Measurements from ENCODE around the gene MRPS33. TPM values are rescaled to one million over a fixed set of nuclear protein-coding genes. Genes with fewer than 3 reads are reported as not detected.

The MRPS33 gene
- polyA plus RNA-seq, 1 experiment, result 30.6 TPM

DNA sequence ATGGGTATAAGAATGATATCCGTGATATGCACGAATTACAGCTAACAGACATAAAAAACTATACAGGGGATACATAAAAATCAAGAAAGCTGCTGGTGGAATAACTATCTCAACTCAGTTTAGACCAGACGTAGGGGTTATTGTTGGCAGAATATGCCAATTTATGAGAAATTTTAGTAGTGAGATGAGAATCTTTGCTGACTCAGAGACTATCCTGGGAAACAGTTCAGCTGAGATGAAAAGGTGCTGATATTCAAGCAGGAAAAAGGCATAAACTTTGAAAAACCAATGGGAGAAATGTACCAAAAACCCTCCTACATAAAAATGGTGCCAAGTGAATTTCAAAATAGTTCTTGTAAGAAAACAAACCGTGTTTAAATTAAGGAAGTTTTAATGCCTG is 3.3 kb downstream of the MRPS33 start:
- ChIA-PET CTCF (interaction anchor here (0.6 to 5.7 kb wide), 8 partner anchors 10 to 639 kb away, joined by 3 to 49 read pairs (median 4); no protein-coding TSS in a partner anchor), POLR2A (no interaction called here)
- no peak for DNase-seq (ENCODE audit: low read depth)
- TF ChIP-seq, protein P1, sequence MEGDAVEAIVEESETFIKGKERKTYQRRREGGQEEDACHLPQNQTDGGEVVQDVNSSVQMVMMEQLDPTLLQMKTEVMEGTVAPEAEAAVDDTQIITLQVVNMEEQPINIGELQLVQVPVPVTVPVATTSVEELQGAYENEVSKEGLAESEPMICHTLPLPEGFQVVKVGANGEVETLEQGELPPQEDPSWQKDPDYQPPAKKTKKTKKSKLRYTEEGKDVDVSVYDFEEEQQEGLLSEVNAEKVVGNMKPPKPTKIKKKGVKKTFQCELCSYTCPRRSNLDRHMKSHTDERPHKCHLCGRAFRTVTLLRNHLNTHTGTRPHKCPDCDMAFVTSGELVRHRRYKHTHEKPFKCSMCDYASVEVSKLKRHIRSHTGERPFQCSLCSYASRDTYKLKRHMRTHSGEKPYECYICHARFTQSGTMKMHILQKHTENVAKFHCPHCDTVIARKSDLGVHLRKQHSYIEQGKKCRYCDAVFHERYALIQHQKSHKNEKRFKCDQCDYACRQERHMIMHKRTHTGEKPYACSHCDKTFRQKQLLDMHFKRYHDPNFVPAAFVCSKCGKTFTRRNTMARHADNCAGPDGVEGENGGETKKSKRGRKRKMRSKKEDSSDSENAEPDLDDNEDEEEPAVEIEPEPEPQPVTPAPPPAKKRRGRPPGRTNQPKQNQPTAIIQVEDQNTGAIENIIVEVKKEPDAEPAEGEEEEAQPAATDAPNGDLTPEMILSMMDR (IDR thresholded peaks at IDR 0.05; ENCODE audit: insufficient read depth, low read depth, low read length), result no peak
- Histone ChIP-seq H3K27me3 (ENCODE audit: control insufficient read depth, insufficient read depth, low read length) (no peaks in the 10 kb centered on the region), H3K4me3 (ENCODE audit: low read depth, low read length) (no peak overlapping the region), H3K36me3 (ENCODE audit: control insufficient read depth, insufficient read depth, low read length) (no peaks in the 10 kb centered on the region)

DNA sequence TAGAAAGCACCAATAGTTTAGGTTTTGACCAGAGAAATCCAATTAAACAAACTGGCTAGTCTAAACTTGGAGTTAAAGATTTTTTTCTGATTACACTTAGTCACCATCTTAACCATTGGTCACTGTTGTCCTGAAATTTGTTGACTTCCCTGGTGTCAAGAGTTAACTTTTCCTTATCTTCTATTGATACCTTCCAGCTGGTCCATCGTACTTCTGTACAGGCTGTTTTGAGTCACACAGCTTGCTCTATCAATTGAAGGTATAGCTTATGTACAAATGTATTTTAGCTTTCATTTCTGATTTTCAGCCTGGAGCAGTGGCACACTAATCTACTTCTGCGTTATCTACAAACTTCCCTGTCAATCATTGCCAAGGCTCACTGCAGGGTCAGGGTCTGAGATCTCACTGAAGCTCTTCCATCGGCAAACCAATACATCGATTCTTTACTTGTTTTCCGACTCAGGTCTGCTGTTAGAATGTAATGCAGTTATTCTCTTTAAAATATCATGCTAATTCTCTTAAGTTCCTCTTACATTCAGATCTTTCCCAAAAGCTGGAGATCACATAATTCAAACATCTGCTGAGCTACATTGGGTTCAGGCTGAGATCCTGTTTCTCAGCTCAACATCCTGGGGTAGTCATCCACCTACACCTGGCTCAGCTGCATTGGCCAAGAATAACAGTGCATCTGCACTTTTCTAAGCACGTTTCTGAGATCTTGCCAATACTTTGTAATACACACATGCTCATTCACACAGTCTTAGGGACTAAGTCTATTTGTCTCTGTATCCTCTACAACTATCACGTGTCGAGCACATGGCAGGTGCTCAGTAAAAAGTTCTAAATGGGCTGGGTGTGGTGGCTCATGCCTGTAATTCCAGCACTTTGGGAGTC is 11.3 kb downstream of the MRPS33 start:
- TF ChIP-seq, protein P1 (IDR thresholded peaks at IDR 0.05; ENCODE audit: insufficient read depth, low read depth, low read length), result no peak
- CTCF ChIA-PET, result interaction anchor here (1.5 to 1.8 kb wide), 3 partner anchors 10 to 192 kb away, joined by 3 to 5 read pairs (median 4); partner anchors contain the start of gene MRPS33
- Histone ChIP-seq H3K27me3 (ENCODE audit: control insufficient read depth, insufficient read depth, low read length) (no peaks in the 10 kb centered on the region), H3K4me3 (ENCODE audit: low read depth, low read length) (no peak overlapping the region), H3K36me3 (ENCODE audit: control insufficient read depth, insufficient read depth, low read length) (no peaks in the 10 kb centered on the region)
- DNase-seq (ENCODE audit: low read depth), result no peak
- POLR2A ChIA-PET, result interaction anchor here (0.6 kb wide), 1 partner anchor 222 kb away, joined by 4 read pairs; no protein-coding TSS in a partner anchor

DNA sequence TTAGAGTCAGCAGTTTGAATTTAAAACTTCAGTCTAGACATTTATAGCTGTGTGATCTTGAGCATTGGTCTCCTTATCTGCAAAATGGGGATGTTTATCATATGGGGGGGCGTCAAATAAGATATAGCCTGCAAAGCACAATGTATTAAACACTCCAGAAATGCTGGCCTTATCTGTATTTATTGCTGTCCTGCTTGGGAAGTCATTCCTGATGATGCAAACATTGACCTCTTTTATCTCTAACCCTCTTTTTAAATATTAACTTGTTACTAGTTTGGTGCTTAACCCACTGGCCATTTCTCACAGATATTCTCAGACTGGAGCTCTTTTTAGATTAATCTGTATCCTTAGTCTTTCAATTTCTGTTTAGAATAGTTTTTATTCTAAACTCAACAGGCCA is 13.2 kb downstream of the MRPS33 start:
- H3K27me3 ChIP-seq (ENCODE audit: control insufficient read depth, insufficient read depth, low read length), result no peaks in the 10 kb centered on the region
- no peak for DNase-seq (ENCODE audit: low read depth)
- TF ChIP-seq, protein P1 (IDR thresholded peaks at IDR 0.05; ENCODE audit: insufficient read depth, low read depth, low read length), result no peak
- no peaks in the 10 kb centered on the region for H3K36me3 ChIP-seq (ENCODE audit: control insufficient read depth, insufficient read depth, low read length)
- POLR2A ChIA-PET, result no interaction called here
- no peak overlapping the region for H3K4me3 ChIP-seq (ENCODE audit: low read depth, low read length)
- CTCF ChIA-PET, result interaction anchor here (0.9 kb wide), 1 partner anchor 10 kb away, joined by 3 read pairs; no protein-coding TSS in a partner anchor

DNA sequence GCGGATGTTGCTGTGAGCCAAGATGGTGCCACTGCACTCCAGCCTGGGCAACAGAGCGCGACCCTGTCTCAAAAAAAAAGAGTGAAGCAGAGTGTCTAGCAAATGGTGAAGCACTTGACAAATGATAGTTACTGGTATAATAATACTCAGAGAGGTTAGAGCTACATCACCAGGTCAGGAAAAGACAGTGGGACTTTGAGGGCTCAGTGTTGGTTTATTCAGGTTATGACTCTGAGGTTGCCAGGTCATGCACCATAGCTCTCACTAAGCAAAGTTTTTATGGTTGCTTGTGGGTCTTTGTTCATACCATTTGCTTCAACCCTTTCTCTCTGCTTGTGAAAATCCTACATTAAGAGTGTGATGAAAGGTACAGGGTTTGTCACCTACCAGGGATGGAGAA is 13.6 kb downstream of the MRPS33 start:
- CTCF ChIA-PET, result interaction anchor here (0.9 kb wide), 1 partner anchor 11 kb away, joined by 3 read pairs; no protein-coding TSS in a partner anchor
- Histone ChIP-seq H3K36me3 (ENCODE audit: control insufficient read depth, insufficient read depth, low read length) (no peaks in the 10 kb centered on the region), H3K27me3 (ENCODE audit: control insufficient read depth, insufficient read depth, low read length) (no peaks in the 10 kb centered on the region), H3K4me3 (ENCODE audit: low read depth, low read length) (no peak overlapping the region)
- TF ChIP-seq, protein P1 (IDR thresholded peaks at IDR 0.05; ENCODE audit: insufficient read depth, low read depth, low read length), result no peak
- DNase-seq (ENCODE audit: low read depth), result no peak
- POLR2A ChIA-PET, result no interaction called here

DNA sequence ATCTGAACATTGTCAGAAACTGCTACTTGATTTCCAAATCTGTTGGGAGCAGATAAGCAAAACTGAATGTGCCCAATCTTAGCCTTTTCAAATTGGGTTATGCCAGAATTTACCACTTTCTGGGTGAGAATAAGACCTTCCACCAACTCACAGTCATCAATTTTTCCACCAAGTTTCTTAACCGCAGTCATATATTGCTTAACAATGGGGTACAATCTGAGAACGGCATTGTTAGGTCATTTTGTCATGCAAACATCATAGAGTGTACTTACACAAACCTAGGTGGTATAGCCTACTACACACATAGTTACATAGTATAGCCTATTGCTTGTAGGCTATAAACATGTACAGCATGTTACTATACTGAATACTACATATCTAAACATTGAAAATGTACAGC is 16.0 kb downstream of the MRPS33 start:
- Histone ChIP-seq H3K36me3 (ENCODE audit: control insufficient read depth, insufficient read depth, low read length) (no peaks in the 10 kb centered on the region), H3K27me3 (ENCODE audit: control insufficient read depth, insufficient read depth, low read length) (no peaks in the 10 kb centered on the region), H3K4me3 (ENCODE audit: low read depth, low read length) (no peak overlapping the region)
- ChIA-PET CTCF (no interaction called here), POLR2A (no interaction called here)
- DNase-seq (ENCODE audit: low read depth), result no peak
- TF ChIP-seq, protein P1 (IDR thresholded peaks at IDR 0.05; ENCODE audit: insufficient read depth, low read depth, low read length), result no peak

All from BJ (cell line).